Activated CD8-positive, alpha-beta T cell treated with anti-CD3 and anti-CD28 coated beads, Interleukin-2, amount 10 ng/mL, durations not matched to agents 7 days and 5 days (primary cell): ENCODE data around the gene KRTAP10-5. TPM values are rescaled to one million over a fixed set of nuclear protein-coding genes. Genes with fewer than 3 reads are reported as not detected.
A peak's percentile ranks its signal among the peaks of the same experiment; 100 is the strongest.
"Not testable (repeated sequence)": the region's sequence is repeated elsewhere in the genome, so short reads cannot be mapped to it uniquely, and the experiment has no call there.

Experiments used
- ATAC-seq: fragments of 150-1000 bp; cut with Tn5 transposase; one replicate; pipeline ENCODE4 v1.10.0; 2021; ENCODE audit warnings: moderate library complexity
- CTCF ChIA-PET: fragments of 350-600 bp; sonication (Branson Sonifier 250); formaldehyde crosslinking; loops from one replicate; lab custom pipeline; 2021; ENCODE audit warnings: antibody characterized with exemption; lab: Charles Lee
- POLR2A ChIA-PET: fragments of 350-600 bp; sonication (Branson Sonifier 250); formaldehyde crosslinking; loops from one replicate; lab custom pipeline; 2021; ENCODE audit warnings: antibody characterized with exemption; lab: Charles Lee
- DNase-seq: peaks from one replicate; pipeline ENCODE4 v3.0.0-alpha.2; 2020
- H3K27ac Mint-ChIP-seq: one replicate; pipeline ENCODE4 v1.8.0; 2021; ENCODE audit warnings: mild to moderate bottlenecking, mixed read lengths
- H3K27me3 Mint-ChIP-seq: one replicate; pipeline ENCODE4 v1.8.0; 2021; ENCODE audit warnings: low read depth, mixed read lengths
- H3K36me3 Mint-ChIP-seq: one replicate; pipeline ENCODE4 v1.8.0; 2021; ENCODE audit warnings: low read depth, mixed read lengths
- H3K4me1 Mint-ChIP-seq: one replicate; pipeline ENCODE4 v1.8.0; 2021; ENCODE audit warnings: low read depth, mixed read lengths
- H3K4me3 Mint-ChIP-seq: one replicate; pipeline ENCODE4 v1.8.0; 2021; ENCODE audit warnings: mild to moderate bottlenecking, mixed read lengths
- H3K9me3 Mint-ChIP-seq: one replicate; pipeline ENCODE4 v1.8.0; 2022; ENCODE audit warnings: mixed read lengths; ENCODE audit not compliant: insufficient read depth
- total RNA-seq, 2 experiments: library from RNA; stranded (reverse); gene quantifications; one replicate each; pipeline ENCODE4 v1.2.3, GENCODE V29; 2021

KRTAP10-5 gene
- total RNA-seq, 2 experiments from 2014 or later: not detected

DNA sequence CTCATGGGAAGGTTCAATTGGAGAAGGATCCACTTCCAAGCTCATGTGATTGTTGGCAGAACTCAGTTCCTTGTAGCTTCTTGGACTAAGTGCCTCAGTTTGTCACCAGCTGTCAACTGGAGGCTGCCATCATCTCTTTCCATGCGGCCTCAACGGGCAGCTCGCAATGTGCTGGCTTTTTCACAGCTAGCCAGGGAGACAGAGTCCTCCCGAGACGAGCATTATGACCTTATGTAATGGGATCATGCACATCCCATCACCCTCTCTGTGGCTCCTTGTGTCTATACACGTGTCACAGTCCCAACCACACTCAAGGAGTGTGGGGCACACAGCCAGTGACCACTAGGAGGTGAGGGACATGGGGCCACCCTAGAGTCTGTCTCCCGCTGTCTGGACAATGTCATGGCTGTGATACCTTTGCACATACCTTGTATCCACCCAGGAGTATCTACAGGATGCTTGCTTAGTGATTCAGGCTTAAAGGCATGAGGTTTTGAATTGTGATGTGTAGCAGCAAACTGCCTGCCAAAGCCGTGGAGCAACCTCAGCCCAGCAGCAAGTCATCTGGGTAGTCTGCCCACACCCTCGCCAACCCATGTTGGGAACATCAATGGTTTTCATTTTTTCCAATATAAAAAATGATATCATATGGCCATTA, 15.8 kb upstream of the KRTAP10-5 start:
- peaks cover 2% of the 10 kb centered on the region for H3K4me1 Mint-ChIP-seq
- no peaks in the 10 kb centered on the region for H3K27me3 Mint-ChIP-seq
- ChIA-PET POLR2A (no interaction called here), CTCF (interaction anchor here (1.2 to 1.3 kb wide), 2 partner anchors 86 to 197 kb away, joined by 4 to 5 read pairs; no protein-coding TSS in a partner anchor)
- ATAC-seq (no peak), DNase-seq (no peak)
- no peaks in the 10 kb centered on the region for H3K36me3 Mint-ChIP-seq
- no peak overlapping the region for H3K4me3 Mint-ChIP-seq
- no peak overlapping the region for H3K27ac Mint-ChIP-seq
- no peaks in the 10 kb centered on the region for H3K9me3 Mint-ChIP-seq

DNA sequence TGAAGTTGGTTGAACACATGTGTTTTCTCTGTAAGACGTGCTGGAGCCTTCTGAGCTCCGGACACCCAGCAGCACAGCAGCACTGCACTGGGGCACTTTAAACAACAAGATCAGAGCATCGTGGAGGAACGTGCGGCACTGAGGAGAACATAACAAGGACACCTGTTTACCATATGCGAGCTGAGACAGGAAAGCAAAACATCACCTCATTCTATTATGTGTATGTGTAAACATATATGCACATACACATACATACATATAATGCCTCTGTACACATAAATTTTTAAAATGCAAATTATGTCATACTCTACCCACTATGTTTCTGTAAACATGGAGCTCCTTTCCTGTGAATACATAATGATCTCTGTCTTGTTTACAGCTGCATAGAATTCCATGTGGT, 15.1 kb upstream of the KRTAP10-5 start:
- POLR2A ChIA-PET: no interaction called here
- H3K9me3 Mint-ChIP-seq: no peaks in the 10 kb centered on the region
- peaks cover 2% of the 10 kb centered on the region for H3K4me1 Mint-ChIP-seq
- no peaks in the 10 kb centered on the region for H3K36me3 Mint-ChIP-seq
- no peak overlapping the region for H3K27ac Mint-ChIP-seq
- CTCF ChIA-PET: interaction anchor here (1.2 to 1.3 kb wide), 2 partner anchors 85 to 198 kb away, joined by 4 to 5 read pairs; no protein-coding TSS in a partner anchor
- H3K4me3 Mint-ChIP-seq: no peak overlapping the region
- H3K27me3 Mint-ChIP-seq: no peaks in the 10 kb centered on the region
- DNase-seq (no peak), ATAC-seq (no peak)

DNA sequence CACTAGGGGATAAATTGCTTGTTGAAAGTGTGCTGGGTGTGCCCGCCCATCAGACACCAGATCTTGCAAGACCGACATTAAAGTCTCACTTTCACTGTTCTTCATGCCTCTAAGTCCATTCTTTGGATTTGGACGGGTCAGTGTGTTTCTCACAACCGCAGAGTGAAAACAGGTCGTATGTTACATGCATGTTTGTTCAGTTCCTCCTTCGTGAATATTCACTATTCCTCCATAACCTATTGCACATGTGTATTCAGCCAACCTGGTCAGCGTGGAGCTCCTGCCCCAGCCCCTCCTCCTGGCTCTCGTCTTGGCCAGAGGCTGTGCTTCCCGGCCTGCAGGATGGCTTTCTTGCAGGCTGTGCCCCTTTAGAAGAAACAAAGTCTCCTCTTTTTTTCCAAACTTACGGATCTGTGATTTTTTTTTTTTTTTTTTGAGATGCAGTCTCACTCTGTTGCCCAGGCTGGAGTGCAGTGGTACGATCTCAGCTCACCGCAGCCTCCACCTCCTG, 14.1 kb upstream of the KRTAP10-5 start:
- Mint-ChIP-seq H3K27me3 (no peaks in the 10 kb centered on the region), H3K4me3 (no peak overlapping the region), H3K4me1 (peaks cover 2% of the 10 kb centered on the region), H3K9me3 (no peaks in the 10 kb centered on the region), H3K27ac (no peak overlapping the region), H3K36me3 (no peaks in the 10 kb centered on the region)
- DNase-seq (no peak), ATAC-seq (no peak)
- CTCF ChIA-PET: no interaction called here
- POLR2A ChIA-PET: no interaction called here

GRCh38 chr21:44593598-44594405, 13.4 kb upstream of the KRTAP10-5 start:
- ATAC-seq (no peak), DNase-seq (no peak)
- no peaks in the 10 kb centered on the region for H3K36me3 Mint-ChIP-seq
- CTCF ChIA-PET: interaction anchor here (0.5 kb wide), 1 partner anchor 210 kb away, joined by 3 read pairs; no protein-coding TSS in a partner anchor
- no peaks in the 10 kb centered on the region for H3K9me3 Mint-ChIP-seq
- no peaks in the 10 kb centered on the region for H3K27me3 Mint-ChIP-seq
- no peak overlapping the region for H3K27ac Mint-ChIP-seq
- H3K4me1 Mint-ChIP-seq: peaks cover 2% of the 10 kb centered on the region
- no peak overlapping the region for H3K4me3 Mint-ChIP-seq
- POLR2A ChIA-PET: no interaction called here

GRCh38 chr21:44592446-44593311, 12.3 kb upstream of the KRTAP10-5 start, which contains the start of gene KRTAP10-6:
KRTAP10-6 (minus strand) TSS chr21:44592505; CDS start chr21:44592484, 21 bp downstream.
- ATAC-seq: no peak
- Mint-ChIP-seq H3K36me3 (no peaks in the 10 kb centered on the region), H3K27ac (no peak within 1 kb of the TSS), H3K27me3 (peaks cover 6% of the 10 kb centered on the region), H3K9me3 (no peaks in the 10 kb centered on the region), H3K4me1 (peaks cover 2% of the 10 kb centered on the region), H3K4me3 (no peak within 1 kb of the TSS)
- ChIA-PET POLR2A (no interaction called here), CTCF (no interaction called here)
- no peak for DNase-seq

- H3K27me3 Mint-ChIP-seq: peaks cover 15% of the 10 kb centered on the region
- H3K27ac Mint-ChIP-seq, POLR2A ChIA-PET, ATAC-seq, H3K9me3 Mint-ChIP-seq, H3K4me1 Mint-ChIP-seq, H3K4me3 Mint-ChIP-seq, H3K36me3 Mint-ChIP-seq, CTCF ChIA-PET: not testable (repeated sequence)
- DNase-seq: peak; percentile 7
Measured at GRCh38 chr21:44591801-44592130, 11.4 kb upstream of the KRTAP10-5 start.

DNA sequence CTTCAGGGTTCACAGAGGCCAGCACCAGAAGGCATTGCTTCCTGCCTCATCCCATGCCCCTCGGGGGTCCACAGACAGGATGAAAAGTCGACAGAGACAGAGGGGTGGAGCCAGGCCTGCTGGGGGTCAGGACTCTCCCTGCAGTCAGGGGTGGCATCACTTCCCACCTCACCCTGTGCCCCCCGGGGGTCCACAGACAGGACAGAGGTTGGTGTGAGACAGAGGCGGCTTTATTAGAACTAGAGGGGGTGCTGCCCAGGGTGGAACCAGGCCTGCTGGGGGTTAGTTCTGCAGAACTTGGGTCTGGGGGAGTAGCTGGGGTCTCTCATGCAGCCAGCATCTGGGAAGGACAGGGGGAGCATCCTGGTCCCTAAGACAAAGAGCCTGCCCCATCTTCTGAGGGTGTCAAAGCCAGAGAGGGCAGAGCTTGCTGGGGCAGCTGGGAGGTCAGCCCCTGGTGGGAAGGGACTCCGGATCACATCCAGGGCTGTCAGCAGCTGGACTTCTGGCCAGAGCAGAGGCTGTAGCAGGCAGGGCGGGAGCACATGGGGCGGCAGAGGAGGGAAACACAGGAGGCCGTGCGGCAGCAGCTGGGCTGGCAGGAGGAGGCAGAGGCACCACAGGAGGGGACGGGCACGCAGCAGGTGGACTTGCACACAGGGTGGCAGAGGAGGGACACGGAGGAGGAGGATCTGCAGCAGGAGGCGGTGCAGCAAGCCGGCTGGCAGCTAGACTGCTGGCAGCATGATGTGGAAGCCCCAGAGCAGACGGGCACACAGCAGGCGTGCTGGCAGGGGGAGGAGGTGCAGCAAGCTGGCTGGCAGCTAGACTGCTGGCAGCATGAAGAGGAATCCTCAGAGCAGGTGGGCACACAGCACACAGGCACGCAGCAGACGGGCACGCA, 10.7 kb upstream of the KRTAP10-5 start:
- H3K4me3 Mint-ChIP-seq, H3K9me3 Mint-ChIP-seq, CTCF ChIA-PET, ATAC-seq, H3K27ac Mint-ChIP-seq, H3K4me1 Mint-ChIP-seq, H3K36me3 Mint-ChIP-seq: not testable (repeated sequence)
- H3K27me3 Mint-ChIP-seq: peaks cover 19% of the 10 kb centered on the region
- POLR2A ChIA-PET: interaction anchor here (0.6 kb wide), 1 partner anchor 48 kb away, joined by 3 read pairs; no protein-coding TSS in a partner anchor
- peak; percentile 9 for DNase-seq

DNA sequence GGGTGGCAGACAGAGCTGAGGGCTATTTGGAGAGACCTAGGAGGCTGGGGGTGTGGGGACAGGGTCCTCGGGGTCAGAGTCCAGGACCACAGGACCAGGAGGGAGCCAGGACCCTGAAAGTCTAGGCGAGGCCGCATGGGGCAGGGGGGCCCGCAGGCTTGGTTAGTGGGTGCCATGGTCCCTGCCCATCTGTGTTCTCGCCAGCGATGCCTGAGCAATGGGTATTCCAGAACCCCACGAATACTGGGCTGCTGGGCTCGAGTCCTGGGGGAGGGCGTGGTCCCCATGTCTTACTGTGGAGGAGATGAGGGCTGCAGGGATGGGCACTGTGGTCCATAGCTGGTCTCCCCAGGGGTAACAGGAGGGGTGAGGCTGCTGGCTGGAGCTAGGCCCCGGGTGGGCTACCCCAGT, 9.9 kb upstream of the KRTAP10-5 start:
- H3K36me3 Mint-ChIP-seq: no peaks in the 10 kb centered on the region
- CTCF ChIA-PET: no interaction called here
- H3K27me3 Mint-ChIP-seq: peaks cover 22% of the 10 kb centered on the region
- H3K4me1 Mint-ChIP-seq: peaks cover 2% of the 10 kb centered on the region
- H3K9me3 Mint-ChIP-seq: no peaks in the 10 kb centered on the region
- H3K4me3 Mint-ChIP-seq: no peak overlapping the region
- no peak for ATAC-seq
- no peak overlapping the region for H3K27ac Mint-ChIP-seq
- POLR2A ChIA-PET: interaction anchor here (0.6 kb wide), 1 partner anchor 49 kb away, joined by 3 read pairs; no protein-coding TSS in a partner anchor
- no peak for DNase-seq

GRCh38 chr21:44589586-44590305, 9.3 kb upstream of the KRTAP10-5 start:
- Mint-ChIP-seq H3K36me3 (no peaks in the 10 kb centered on the region), H3K9me3 (no peaks in the 10 kb centered on the region), H3K27me3 (peaks cover 26% of the 10 kb centered on the region), H3K27ac (no peak overlapping the region), H3K4me3 (no peak overlapping the region), H3K4me1 (peaks cover 2% of the 10 kb centered on the region)
- DNase-seq (no peak), ATAC-seq (no peak)
- ChIA-PET CTCF (no interaction called here), POLR2A (no interaction called here)

DNA sequence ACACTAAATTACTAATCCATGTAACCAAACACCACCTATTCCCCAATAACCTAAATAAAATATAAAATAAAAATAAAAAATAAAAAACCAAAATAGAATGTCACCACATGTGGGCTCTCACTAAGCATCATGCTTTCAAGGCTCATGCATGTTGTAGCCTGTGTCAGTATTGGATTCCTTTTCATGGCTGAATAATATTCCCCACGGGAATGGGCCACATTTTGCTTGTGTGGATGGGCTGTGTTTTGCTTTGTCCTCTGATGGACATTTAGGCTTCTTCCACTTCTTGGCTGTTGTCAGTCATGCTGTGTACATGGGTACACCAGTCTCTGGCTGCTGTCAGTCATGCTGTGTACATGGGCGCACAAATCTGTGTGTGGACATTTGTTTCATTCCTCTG, 8.7 kb upstream of the KRTAP10-5 start:
- Mint-ChIP-seq H3K9me3 (no peaks in the 10 kb centered on the region), H3K36me3 (no peaks in the 10 kb centered on the region), H3K27me3 (peaks cover 28% of the 10 kb centered on the region), H3K4me3 (no peak overlapping the region), H3K4me1 (peaks cover 2% of the 10 kb centered on the region), H3K27ac (no peak overlapping the region)
- ATAC-seq: no peak
- ChIA-PET CTCF (no interaction called here), POLR2A (no interaction called here)
- DNase-seq: no peak
